Cardiac muscle cell (in vitro differentiated cells and primary cell): ENCODE results near the gene UBE2J2. TPM values are rescaled to one million over a fixed set of nuclear protein-coding genes. Genes with fewer than 3 reads are reported as not detected.

ENCODE experiments used
- DNase-seq, 2 donors: peaks; one replicate each; pipeline versions ENCODE4 v3.0.0 to v3.0.0-alpha.2; 2010 to 2017; ENCODE audit warnings: low read depth in 1 of 2, low spot score in 1 of 2
- H3K27ac ChIP-seq: fragments of 200-600 bp; sonication (generic); 2 replicates; pipeline ENCODE4 v1.5.1; 2016
- H3K27me3 ChIP-seq: fragments of 200-600 bp; sonication (generic); 2 replicates; pipeline ENCODE4 v1.6.0; 2016; ENCODE audit warnings: control low read depth
- H3K36me3 ChIP-seq: fragments of 200-600 bp; sonication (generic); 2 replicates; pipeline ENCODE4 v1.5.1; 2016; ENCODE audit warnings: control low read depth
- H3K4me1 ChIP-seq: fragments of 200-600 bp; sonication (generic); 2 replicates; pipeline ENCODE4 v1.8.1; 2017; ENCODE audit warnings: low read depth, mild to moderate bottlenecking, mixed run types
- H3K4me3 ChIP-seq: fragments of 200-600 bp; sonication (generic); 2 replicates; pipeline ENCODE4 v1.5.1; 2016; ENCODE audit warnings: mild to moderate bottlenecking
- H3K9me3 ChIP-seq: fragments of 200-600 bp; sonication (generic); 2 replicates; pipeline ENCODE4 v1.5.1; 2017; ENCODE audit warnings: low read depth, mild to moderate bottlenecking, control low read depth
- polyA plus RNA-seq: library from polyadenylated mRNA; unstranded; fragments of >200 nt; fragmentation: Nextera tagmentation; extraction: Ambion mirVana; gene quantifications from 2 replicates; pipeline ENCODE4 v1.2.1, GENCODE V29; 2016
- total RNA-seq: library from RNA; depleted of rRNA; stranded (reverse); fragments of >200 nt; gene quantifications from 2 replicates; pipeline ENCODE4 v1.2.3, GENCODE V29; 2016
- TF ChIP-seq, protein P1 (sequence below): IDR thresholded peaks from 2 replicates; pipeline ENCODE4 v1.5.1; 2012; ENCODE audit warnings: low read depth, mild to moderate bottlenecking, low read length

UBE2J2 gene
- total and polyA plus RNA-seq, 2 experiments from 2014 or later = 64.2 to 87.3 TPM

DNA sequence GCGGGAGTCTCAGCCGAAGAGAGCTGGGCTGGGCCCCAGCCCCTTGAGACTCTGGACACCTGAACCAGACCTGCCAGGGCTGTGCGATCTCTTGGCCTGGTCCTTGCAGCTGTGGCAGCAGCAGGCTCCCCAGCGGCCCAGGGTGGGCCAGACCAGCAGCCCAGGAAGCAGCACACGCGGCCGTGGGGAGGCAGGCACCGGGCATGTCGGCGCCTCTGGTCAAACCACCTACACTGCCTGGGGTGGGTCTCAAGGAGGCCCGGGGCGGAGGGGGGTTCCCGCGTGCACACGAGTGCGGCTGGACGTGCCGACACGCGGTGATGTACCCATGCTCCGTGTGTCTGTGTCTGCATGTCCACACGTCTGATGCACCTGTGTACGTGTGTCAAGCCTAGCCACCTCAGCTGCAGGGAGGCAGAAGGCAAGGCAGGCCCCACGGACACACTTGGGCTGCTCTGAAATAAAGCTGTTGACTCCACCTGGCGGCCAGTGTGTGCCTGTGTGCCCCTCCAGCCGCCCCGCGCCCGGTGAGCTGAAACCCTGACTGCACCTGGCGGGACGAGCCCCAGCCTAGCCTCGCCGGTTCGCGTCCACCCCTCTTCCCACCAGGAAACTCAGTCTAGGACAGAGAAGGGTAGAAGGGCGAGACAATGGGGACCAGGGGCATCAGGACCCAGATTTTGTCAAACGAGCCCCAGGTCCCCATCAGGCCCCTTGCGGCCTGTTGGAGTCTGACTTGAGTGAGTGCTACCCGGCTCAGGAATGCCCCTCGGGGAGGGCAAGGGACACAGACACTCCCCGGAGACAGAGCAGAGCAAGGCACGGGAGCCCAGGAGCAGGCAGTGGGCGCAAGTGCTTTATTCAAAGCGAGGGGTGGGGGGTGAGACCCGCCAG lies 18.1 kb upstream of the UBE2J2 start:
- no peaks in the 10 kb centered on the region for H3K4me1 ChIP-seq
- no peaks in the 10 kb centered on the region for H3K9me3 ChIP-seq
- no peak overlapping the region for H3K4me3 ChIP-seq
- H3K27ac ChIP-seq = no peak overlapping the region
- H3K36me3 ChIP-seq = no peaks in the 10 kb centered on the region
- peak; percentile 72 to 84 for DNase-seq
- TF ChIP-seq, protein P1, sequence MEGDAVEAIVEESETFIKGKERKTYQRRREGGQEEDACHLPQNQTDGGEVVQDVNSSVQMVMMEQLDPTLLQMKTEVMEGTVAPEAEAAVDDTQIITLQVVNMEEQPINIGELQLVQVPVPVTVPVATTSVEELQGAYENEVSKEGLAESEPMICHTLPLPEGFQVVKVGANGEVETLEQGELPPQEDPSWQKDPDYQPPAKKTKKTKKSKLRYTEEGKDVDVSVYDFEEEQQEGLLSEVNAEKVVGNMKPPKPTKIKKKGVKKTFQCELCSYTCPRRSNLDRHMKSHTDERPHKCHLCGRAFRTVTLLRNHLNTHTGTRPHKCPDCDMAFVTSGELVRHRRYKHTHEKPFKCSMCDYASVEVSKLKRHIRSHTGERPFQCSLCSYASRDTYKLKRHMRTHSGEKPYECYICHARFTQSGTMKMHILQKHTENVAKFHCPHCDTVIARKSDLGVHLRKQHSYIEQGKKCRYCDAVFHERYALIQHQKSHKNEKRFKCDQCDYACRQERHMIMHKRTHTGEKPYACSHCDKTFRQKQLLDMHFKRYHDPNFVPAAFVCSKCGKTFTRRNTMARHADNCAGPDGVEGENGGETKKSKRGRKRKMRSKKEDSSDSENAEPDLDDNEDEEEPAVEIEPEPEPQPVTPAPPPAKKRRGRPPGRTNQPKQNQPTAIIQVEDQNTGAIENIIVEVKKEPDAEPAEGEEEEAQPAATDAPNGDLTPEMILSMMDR = peak; percentile 65
- no peaks in the 10 kb centered on the region for H3K27me3 ChIP-seq

DNA sequence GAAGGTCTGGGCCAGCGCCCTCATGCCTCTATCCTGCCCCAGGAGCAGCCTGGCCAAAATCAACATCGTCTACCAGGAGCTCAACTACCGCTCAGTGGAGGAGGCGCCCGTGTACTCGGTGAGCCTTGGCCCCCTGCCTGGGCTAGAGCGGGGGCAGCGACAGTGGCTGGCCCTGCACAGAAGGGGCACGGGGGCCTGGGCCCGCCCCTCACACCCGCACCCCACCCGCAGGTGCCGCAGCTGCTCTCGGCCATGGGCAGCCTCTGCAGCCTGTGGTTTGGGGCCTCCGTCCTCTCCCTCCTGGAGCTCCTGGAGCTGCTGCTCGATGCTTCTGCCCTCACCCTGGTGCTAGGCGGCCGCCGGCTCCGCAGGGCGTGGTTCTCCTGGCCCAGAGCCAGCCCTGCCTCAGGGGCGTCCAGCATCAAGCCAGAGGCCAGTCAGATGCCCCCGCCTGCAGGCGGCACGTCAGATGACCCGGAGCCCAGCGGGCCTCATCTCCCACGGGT lies 17.4 kb upstream of the UBE2J2 start:
- TF ChIP-seq, protein P1 = no peak
- Histone ChIP-seq H3K4me3 (no peak overlapping the region), H3K27ac (no peak overlapping the region), H3K36me3 (no peaks in the 10 kb centered on the region), H3K4me1 (no peaks in the 10 kb centered on the region), H3K27me3 (no peaks in the 10 kb centered on the region), H3K9me3 (no peaks in the 10 kb centered on the region)
- no peak for DNase-seq

DNA sequence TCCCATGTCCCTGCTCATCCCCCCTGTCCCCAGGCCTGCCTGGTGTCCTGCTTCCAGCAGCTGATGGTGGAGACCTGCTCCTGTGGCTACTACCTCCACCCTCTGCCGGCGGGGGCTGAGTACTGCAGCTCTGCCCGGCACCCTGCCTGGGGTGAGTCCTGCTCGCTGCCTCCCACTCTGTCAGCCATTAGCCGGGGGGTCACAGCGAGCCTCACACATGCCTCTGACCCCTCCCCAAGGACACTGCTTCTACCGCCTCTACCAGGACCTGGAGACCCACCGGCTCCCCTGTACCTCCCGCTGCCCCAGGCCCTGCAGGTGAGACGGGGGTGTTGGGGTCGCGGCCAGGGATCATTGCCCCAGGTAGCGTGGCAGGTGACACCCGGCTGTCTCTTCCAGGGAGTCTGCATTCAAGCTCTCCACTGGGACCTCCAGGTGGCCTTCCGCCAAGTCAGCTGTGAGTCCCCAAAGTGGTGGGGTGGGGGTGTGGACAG lies 16.6 kb upstream of the UBE2J2 start:
- H3K27me3 ChIP-seq = no peaks in the 10 kb centered on the region
- H3K36me3 ChIP-seq = no peaks in the 10 kb centered on the region
- no peak overlapping the region for H3K4me3 ChIP-seq
- H3K9me3 ChIP-seq = no peaks in the 10 kb centered on the region
- no peak overlapping the region for H3K27ac ChIP-seq
- peak; percentile 55 to 56 for DNase-seq
- TF ChIP-seq, protein P1 = peak; percentile 53
- no peaks in the 10 kb centered on the region for H3K4me1 ChIP-seq

DNA sequence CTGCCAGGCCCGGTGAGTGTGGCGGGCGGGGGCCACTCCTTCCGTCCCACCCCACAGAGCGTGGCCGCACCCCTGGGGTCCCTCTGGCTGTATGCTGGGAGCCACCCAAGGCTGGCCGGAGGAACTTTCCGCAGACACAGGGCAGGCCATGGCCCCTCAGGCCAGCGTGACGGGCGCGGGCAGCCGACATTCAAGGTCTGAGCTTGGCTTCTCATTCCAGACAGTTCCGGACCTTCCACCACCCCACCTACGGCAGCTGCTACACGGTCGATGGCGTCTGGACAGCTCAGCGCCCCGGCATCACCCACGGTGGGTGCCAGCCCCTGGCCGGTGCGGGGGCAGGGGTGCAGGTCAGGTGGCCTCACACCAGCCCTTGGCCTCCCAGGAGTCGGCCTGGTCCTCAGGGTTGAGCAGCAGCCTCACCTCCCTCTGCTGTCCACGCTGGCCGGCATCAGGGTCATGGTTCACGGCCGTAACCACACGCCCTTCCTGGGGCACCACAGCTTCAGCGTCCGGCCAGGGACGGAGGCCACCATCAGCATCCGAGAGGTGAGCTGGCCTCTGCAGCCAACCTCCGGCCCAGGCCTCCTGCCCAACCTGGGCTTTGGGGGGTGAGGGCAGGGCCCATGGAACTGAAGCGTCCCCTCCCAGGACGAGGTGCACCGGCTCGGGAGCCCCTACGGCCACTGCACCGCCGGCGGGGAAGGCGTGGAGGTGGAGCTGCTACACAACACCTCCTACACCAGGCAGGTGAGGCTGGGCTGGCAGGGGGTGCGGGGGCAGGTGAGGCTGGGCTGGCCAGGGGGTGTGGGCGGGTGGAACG lies 13.8 kb upstream of the UBE2J2 start:
- Histone ChIP-seq H3K9me3 (no peaks in the 10 kb centered on the region), H3K27me3 (no peaks in the 10 kb centered on the region)

More for the DNA sequence above, 13.8 kb upstream of the UBE2J2 start:
- Histone ChIP-seq H3K27ac (no peak overlapping the region), H3K4me3 (no peak overlapping the region), H3K4me1 (no peaks in the 10 kb centered on the region), H3K36me3 (no peaks in the 10 kb centered on the region)
- TF ChIP-seq, protein P1 = no peak
- DNase-seq = no peak
